Mucosa of descending colon (tissue), 3 donors: ENCODE data around the gene LMX1A. TPM values are rescaled to one million over a fixed set of nuclear protein-coding genes. Genes with fewer than 3 reads are reported as not detected.

Experiments used
- ATAC-seq: fragments of 200-7000 bp; cut with Tn5 transposase; one replicate; pipeline ENCODE4 v1.9.1; 2020; ENCODE audit warnings: mild to moderate bottlenecking, moderate library complexity
- DNase-seq, 3 donors: peaks; one replicate each; pipeline ENCODE4 v3.0.0-alpha.2; 2020
- H3K36me3 ChIP-seq: fragments of 200-600 bp; one replicate; pipeline ENCODE4 v1.8.0; 2021; ENCODE audit warnings: low read depth, mild to moderate bottlenecking
- H3K4me1 ChIP-seq: fragments of 200-600 bp; one replicate; pipeline ENCODE4 v1.8.0; 2021; ENCODE audit warnings: low read depth, mild to moderate bottlenecking
- H3K4me3 ChIP-seq: fragments of 200-600 bp; one replicate; pipeline ENCODE4 v1.8.0; 2021; ENCODE audit warnings: mild to moderate bottlenecking
- H3K9me3 ChIP-seq: fragments of 200-600 bp; one replicate; pipeline ENCODE4 v1.8.0; 2021; ENCODE audit warnings: mild to moderate bottlenecking
- CTCF ChIP-seq: fragments of 200-600 bp; IDR thresholded peaks from one replicate; pipeline ENCODE4 v1.8.0; 2022; ENCODE audit warnings: antibody characterized with exemption, mild to moderate bottlenecking
- intact Hi-C, 2 donors: fragments of 100-400 bp; cut with DNase I in 1 of 2; cut with micrococcal nuclease in 1 of 2; formaldehyde crosslinking; loops; one replicate each; pipeline versions ENCODE4 v1.11.0 to v1.11.1; 2022; cut with DNase I, micrococcal nuclease
- total RNA-seq, 3 donors: library from RNA; stranded (reverse); fragmentation: NEBNext Ultra II Directional in 2 of 3; extraction: Animal tissue kit (Norgen Biotek cat#: 25700) in 2 of 3; gene quantifications; one replicate each; pipeline versions ENCODE4 v1.2.1 to v1.2.4, GENCODE V29; 2021 to 2023
- donor health status: DM: no; HTN: no; CAD: no; lungs with moderate emphysema.
- donor health status: DM: no; HTN: no; CAD: no.
- donor health status: DM: no; HTN: yes; CAD: no.

LMX1A gene
- total RNA-seq, 3 donors from 2014 or later, result 0.31 to 0.84 (median 0.38) TPM

- intact Hi-C loops, result no loop called here
- Histone ChIP-seq H3K4me1 (peaks cover 11% of the 10 kb centered on the region), H3K4me3 (no peak overlapping the region), H3K9me3 (no peaks in the 10 kb centered on the region), H3K36me3 (no peaks in the 10 kb centered on the region)
- DNase-seq (no peak), ATAC-seq (peak; percentile 15)
- TF ChIP-seq CTCF, result no peak
These were observed 19.1 kb upstream of the LMX1A start for GRCh38 chr1:165375623-165376022.

GRCh38 chr1:165371588-165372225, 15.2 kb upstream of the LMX1A start:
- ATAC-seq (no peak), DNase-seq (no peak)
- TF ChIP-seq CTCF, result no peak
- no peaks in the 10 kb centered on the region for H3K9me3 ChIP-seq
- intact Hi-C loops, result no loop called here
- peaks cover 11% of the 10 kb centered on the region for H3K4me1 ChIP-seq
- no peak overlapping the region for H3K4me3 ChIP-seq
- H3K36me3 ChIP-seq, result no peaks in the 10 kb centered on the region

- no peaks in the 10 kb centered on the region for H3K4me1 ChIP-seq
- intact Hi-C loops, result loop anchor here in 1 of 2 donors (5.0 kb wide), 1 partner anchor 112 kb away; no protein-coding TSS in a partner anchor
- no peaks in the 10 kb centered on the region for H3K9me3 ChIP-seq
- DNase-seq, result peak in 2 of 3 donors; percentile 62 to 75
- no peak overlapping the region for H3K4me3 ChIP-seq
- ATAC-seq, result peak; percentile 77
- TF ChIP-seq CTCF, result peak; percentile 81
- no peaks in the 10 kb centered on the region for H3K36me3 ChIP-seq
These were observed 12.8 kb upstream of the LMX1A start for GRCh38 chr1:165369255-165369848.

- TF ChIP-seq CTCF, result peak; percentile 90
- H3K4me3 ChIP-seq, result no peak overlapping the region
- peak in 2 of 3 donors; percentile 63 to 88 for DNase-seq
- intact Hi-C loops, result loop anchor here in 1 of 2 donors (5.0 kb wide), 1 partner anchor 110 kb away; no protein-coding TSS in a partner anchor
- H3K4me1 ChIP-seq, result no peaks in the 10 kb centered on the region
- no peaks in the 10 kb centered on the region for H3K36me3 ChIP-seq
- peak; percentile 69 for ATAC-seq
- no peaks in the 10 kb centered on the region for H3K9me3 ChIP-seq
These were observed 11.0 kb upstream of the LMX1A start for GRCh38 chr1:165367375-165367993.

- intact Hi-C loops, result loop anchor here in 1 of 2 donors (5.0 kb wide), 1 partner anchor 108 kb away; no protein-coding TSS in a partner anchor
- Histone ChIP-seq H3K4me1 (no peaks in the 10 kb centered on the region), H3K4me3 (no peak overlapping the region), H3K36me3 (no peaks in the 10 kb centered on the region), H3K9me3 (no peaks in the 10 kb centered on the region)
- ATAC-seq, result no peak
- TF ChIP-seq CTCF, result no peak
- no peak for DNase-seq
These were observed 8.8 kb upstream of the LMX1A start for GRCh38 chr1:165365341-165365740.
